BJ (cell line): ENCODE measurements around the gene OBSL1. TPM values are rescaled to one million over a fixed set of nuclear protein-coding genes. Genes with fewer than 3 reads are reported as not detected.
A peak's percentile ranks its signal among the peaks of the same experiment; 100 is the strongest.

Experiments
- CTCF ChIA-PET: fragments of 350-600 bp; formaldehyde crosslinking; extraction: SDS; loops from one replicate; lab custom pipeline; 2021; ENCODE audit warnings: antibody characterized with exemption, inconsistent platforms; lab: Yijun Ruan, JAX
- POLR2A ChIA-PET: fragments of 300-600 bp; sonication (Branson Sonifier 250); formaldehyde crosslinking; extraction: SDS; loops from one replicate; lab custom pipeline; 2021; ENCODE audit warnings: antibody characterized with exemption; lab: Charles Lee
- DNase-seq: peaks from one replicate; pipeline ENCODE4 v3.0.0-alpha.2; 2011; ENCODE audit warnings: low read depth
- H3K27me3 ChIP-seq: 2 replicates; pipeline ENCODE4 v1.6.0; 2011; ENCODE audit warnings: low read length; ENCODE audit not compliant: control insufficient read depth, insufficient read depth
- H3K36me3 ChIP-seq: 2 replicates; pipeline ENCODE4 v1.5.1; 2011; ENCODE audit warnings: low read length; ENCODE audit not compliant: control insufficient read depth, insufficient read depth
- H3K4me3 ChIP-seq: 2 replicates; pipeline ENCODE4 v1.5.1; 2011; ENCODE audit warnings: low read depth, mild to moderate bottlenecking, control low read depth, low read length
- polyA plus RNA-seq: library from polyadenylated mRNA; depleted of rRNA; stranded (reverse); fragments of >200 nt; gene quantifications from 2 replicates; pipeline ENCODE4 v1.2.3, GENCODE V29; 2011
- TF ChIP-seq, protein P1 (sequence below): IDR thresholded peaks from 2 replicates; pipeline ENCODE4 v1.5.1; 2011; ENCODE audit warnings: low read depth, mild to moderate bottlenecking, control low read depth, inconsistent platforms, low read length, moderate library complexity; ENCODE audit not compliant: insufficient read depth

Gene OBSL1
- polyA plus RNA-seq, 1 experiment, result 75.9 TPM

DNA sequence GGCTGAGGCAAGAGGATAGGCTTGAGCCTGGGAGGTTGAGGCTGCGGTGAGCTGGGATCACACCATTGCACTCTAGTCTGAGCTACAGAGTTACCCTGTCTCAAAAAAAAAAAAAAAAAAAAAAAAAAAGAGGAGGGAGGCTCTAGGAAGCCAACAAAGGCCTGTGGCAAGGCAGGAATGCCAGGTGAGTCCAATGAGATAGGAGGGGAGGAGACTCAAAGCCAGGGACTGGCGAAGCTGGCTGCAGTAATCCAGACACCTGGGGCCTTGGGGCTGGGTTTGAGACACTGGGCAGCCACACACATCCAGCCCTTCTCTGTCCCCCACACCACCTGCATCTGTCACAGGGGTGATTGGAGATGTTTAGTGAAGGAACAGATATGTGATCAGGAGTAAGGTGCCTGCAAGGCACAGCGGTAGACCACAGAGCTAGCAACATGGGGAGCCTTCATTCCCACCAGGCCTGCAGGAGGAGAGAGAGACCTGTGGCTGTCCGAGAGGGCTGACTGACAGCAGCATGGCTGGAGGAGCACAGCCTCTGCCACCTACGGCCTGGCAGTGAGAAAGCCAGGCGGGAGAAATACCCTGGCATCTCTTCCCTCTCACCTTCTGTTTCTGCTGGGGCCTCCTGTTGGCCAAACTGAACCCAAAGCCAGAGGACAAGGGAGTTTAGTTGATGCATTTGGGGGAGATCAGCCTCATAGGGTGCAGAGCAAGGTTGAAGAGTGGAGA is 37.2 kb downstream of the OBSL1 start:
- ChIA-PET CTCF (interaction anchor here (0.7 to 35.2 kb wide), 5 partner anchors 11 to 155 kb away, joined by 3 to 872 read pairs (median 3); partner anchors contain the start of genes ASIC4 and GMPPA), POLR2A (no interaction called here)
- Histone ChIP-seq H3K36me3 (peaks cover 3% of the 10 kb centered on the region), H3K4me3 (no peak overlapping the region), H3K27me3 (peaks cover 8% of the 10 kb centered on the region)
- no peak for DNase-seq
- TF ChIP-seq, protein P1, sequence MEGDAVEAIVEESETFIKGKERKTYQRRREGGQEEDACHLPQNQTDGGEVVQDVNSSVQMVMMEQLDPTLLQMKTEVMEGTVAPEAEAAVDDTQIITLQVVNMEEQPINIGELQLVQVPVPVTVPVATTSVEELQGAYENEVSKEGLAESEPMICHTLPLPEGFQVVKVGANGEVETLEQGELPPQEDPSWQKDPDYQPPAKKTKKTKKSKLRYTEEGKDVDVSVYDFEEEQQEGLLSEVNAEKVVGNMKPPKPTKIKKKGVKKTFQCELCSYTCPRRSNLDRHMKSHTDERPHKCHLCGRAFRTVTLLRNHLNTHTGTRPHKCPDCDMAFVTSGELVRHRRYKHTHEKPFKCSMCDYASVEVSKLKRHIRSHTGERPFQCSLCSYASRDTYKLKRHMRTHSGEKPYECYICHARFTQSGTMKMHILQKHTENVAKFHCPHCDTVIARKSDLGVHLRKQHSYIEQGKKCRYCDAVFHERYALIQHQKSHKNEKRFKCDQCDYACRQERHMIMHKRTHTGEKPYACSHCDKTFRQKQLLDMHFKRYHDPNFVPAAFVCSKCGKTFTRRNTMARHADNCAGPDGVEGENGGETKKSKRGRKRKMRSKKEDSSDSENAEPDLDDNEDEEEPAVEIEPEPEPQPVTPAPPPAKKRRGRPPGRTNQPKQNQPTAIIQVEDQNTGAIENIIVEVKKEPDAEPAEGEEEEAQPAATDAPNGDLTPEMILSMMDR, result no peak

DNA sequence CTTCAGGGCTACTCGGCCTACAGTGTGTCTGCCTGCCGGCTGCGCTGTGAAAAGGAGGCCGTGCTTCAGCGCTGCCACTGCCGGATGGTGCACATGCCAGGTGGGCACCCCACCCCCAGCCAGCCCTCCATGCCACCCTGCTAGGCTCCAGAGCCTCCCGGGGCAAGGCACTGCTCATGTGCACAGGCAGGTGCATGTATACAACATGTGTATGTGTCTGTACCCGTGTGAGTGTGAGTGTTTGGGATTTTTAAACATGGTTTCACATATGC is 39.0 kb downstream of the OBSL1 start:
- no peak for DNase-seq
- POLR2A ChIA-PET, result no interaction called here
- no peaks in the 10 kb centered on the region for H3K36me3 ChIP-seq
- TF ChIP-seq, protein P1, result no peak
- H3K4me3 ChIP-seq, result no peak overlapping the region
- CTCF ChIA-PET, result interaction anchor here (1.2 to 35.2 kb wide), 3 partner anchors 21 to 158 kb away, joined by 3 to 872 read pairs (median 291); partner anchors contain the start of genes ASIC4 and GMPPA
- peaks cover 11% of the 10 kb centered on the region for H3K27me3 ChIP-seq

DNA sequence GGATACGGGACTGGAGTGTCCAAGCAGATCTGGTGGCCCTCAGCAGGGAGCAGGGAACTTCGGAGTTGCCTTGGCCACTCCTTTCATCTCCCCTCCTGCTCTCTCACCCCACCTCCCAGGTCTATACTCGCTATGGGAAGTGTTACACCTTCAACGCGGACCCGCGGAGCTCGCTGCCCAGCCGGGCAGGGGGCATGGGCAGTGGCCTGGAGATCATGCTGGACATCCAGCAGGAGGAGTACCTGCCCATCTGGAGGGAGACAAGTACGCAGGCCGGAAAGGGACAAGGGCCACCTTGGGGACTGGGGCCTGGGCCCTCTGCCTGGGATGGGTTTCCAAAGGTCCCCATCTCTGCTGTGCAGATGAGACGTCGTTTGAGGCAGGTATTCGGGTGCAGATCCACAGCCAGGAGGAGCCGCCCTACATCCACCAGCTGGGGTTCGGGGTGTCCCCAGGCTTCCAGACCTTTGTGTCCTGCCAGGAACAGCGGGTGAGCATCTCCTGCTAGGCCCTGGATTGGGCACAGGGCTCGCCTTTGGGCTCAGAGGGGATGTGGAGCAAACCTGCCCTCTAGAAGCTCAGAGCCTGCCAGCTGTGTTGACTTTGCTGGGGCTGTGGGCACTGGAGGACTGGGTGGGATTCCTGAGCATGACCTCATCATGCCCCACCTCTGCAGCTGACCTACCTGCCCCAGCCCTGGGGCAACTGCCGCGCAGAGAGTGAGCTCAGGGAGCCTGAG is 39.5 kb downstream of the OBSL1 start:
- ChIA-PET CTCF (interaction anchor here (0.6 to 42.0 kb wide), 11 partner anchors 3 to 158 kb away, joined by 3 to 872 read pairs (median 17); partner anchors contain the start of genes ASIC4, CHPF, DNPEP and GMPPA), POLR2A (no interaction called here)
- Histone ChIP-seq H3K27me3 (peaks cover 13% of the 10 kb centered on the region), H3K36me3 (no peaks in the 10 kb centered on the region), H3K4me3 (no peak overlapping the region)
- TF ChIP-seq, protein P1, result no peak
- no peak for DNase-seq

DNA sequence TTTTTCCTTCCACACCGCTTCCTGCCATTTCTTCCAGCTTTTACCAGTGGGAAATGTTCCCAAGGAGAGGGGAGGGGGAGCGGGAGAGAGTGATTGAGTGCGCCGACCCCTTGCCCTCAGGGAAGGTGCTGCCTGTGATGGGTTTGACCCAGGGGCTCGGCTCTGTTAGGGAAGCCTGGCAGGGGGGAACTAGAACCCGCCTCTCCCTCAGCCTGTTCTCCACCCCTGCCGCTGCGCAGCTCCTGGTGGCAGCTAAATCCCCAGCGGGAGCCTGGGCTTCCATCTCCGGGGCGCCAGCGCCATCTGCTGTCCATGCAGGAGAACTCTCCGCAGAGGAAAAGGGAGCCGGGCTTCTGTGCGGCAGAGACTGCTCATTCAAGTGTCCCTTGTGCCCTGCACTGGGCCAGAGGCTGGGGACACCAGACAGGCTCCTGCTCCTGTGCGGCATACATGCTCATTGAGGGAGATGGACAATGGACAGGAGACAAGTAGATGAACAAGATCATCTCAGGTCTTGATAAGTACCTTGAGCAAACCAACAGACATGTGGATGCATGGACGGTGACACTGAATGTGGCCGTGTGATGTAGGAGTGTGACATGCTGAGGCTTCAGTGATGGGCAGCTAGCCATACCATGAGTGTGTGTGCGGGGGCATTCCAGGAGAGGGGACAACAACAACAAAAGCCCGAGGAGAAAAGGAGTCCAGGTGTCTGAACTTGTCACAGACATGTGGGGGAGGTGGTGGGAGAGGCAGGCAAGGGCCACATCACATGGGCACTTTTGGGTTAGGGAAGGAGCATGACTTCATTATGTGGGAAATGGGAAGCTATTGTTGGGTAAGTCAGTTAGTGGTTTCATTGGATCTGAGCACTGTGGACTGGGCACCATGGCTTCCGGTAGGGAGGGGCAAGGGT is 41.0 kb downstream of the OBSL1 start:
- POLR2A ChIA-PET, result interaction anchor here (1.0 kb wide), 1 partner anchor 131 kb away, joined by 3 read pairs; no protein-coding TSS in a partner anchor
- CTCF ChIA-PET, result interaction anchor here (0.6 to 42.0 kb wide), 59 partner anchors 2 to 500 kb away, joined by 3 to 872 read pairs (median 4); partner anchors contain the start of genes ASIC4, CHPF, DNAJB2 and DNPEP
- DNase-seq, result no peak
- H3K4me3 ChIP-seq, result peak overlapping the region; percentile 11; the same call in 1 of the 2 replicates
- TF ChIP-seq, protein P1, result peak; percentile 96
- peaks cover 13% of the 10 kb centered on the region for H3K27me3 ChIP-seq
- no peaks in the 10 kb centered on the region for H3K36me3 ChIP-seq
